GM23248 (cell line): ENCODE results near the gene TUBB3. TPM values are rescaled to one million over a fixed set of nuclear protein-coding genes. Genes with fewer than 3 reads are reported as not detected.

ENCODE experiments used
- DNase-seq: peaks from one replicate; pipeline ENCODE4 v3.0.0-alpha.2; 2015
- H2AFZ ChIP-seq: fragments of 200-600 bp; sonication (generic); 2 replicates; pipeline ENCODE4 v1.6.1; 2016; ENCODE audit warnings: antibody characterized with exemption
- H3F3A ChIP-seq: fragments of 200-600 bp; sonication (generic); 2 replicates; pipeline ENCODE4 v1.6.1; 2016; ENCODE audit warnings: mild to moderate bottlenecking, antibody characterized with exemption, mixed run types; ENCODE audit not compliant: insufficient read depth
- H3K27ac ChIP-seq: fragments of 200-600 bp; sonication (generic); 2 replicates; pipeline ENCODE4 v1.5.1; 2016; ENCODE audit warnings: mild to moderate bottlenecking
- H3K27me3 ChIP-seq: fragments of 200-600 bp; sonication (generic); replicated peaks from 2 replicates; pipeline ENCODE4 v1.6.1; 2016; ENCODE audit warnings: mild to moderate bottlenecking; ENCODE audit not compliant: insufficient read depth
- H3K36me3 ChIP-seq: fragments of 200-600 bp; sonication (generic); 2 replicates; pipeline ENCODE4 v1.6.1; 2016; ENCODE audit warnings: low read depth, mild to moderate bottlenecking
- H3K4me1 ChIP-seq: fragments of 200-600 bp; sonication (generic); 2 replicates; pipeline ENCODE4 v1.6.1; 2016; ENCODE audit warnings: mild to moderate bottlenecking; ENCODE audit not compliant: insufficient read depth
- H3K4me2 ChIP-seq: fragments of 200-600 bp; sonication (generic); one replicate; pipeline ENCODE4 v1.6.1; 2016; ENCODE audit warnings: mild to moderate bottlenecking; ENCODE audit not compliant: unreplicated experiment
- H3K4me3 ChIP-seq: fragments of 200-600 bp; sonication (generic); 2 replicates; pipeline ENCODE4 v1.5.1; 2016; ENCODE audit warnings: mild to moderate bottlenecking
- H3K79me2 ChIP-seq: fragments of 200-600 bp; sonication (generic); 2 replicates; pipeline ENCODE4 v1.6.1; 2016; ENCODE audit warnings: mild to moderate bottlenecking; ENCODE audit not compliant: insufficient read depth
- H3K9ac ChIP-seq: fragments of 200-600 bp; sonication (generic); 2 replicates; pipeline ENCODE4 v1.6.1; 2016; ENCODE audit warnings: mild to moderate bottlenecking
- H3K9me2 ChIP-seq: fragments of 200-600 bp; sonication (generic); 2 replicates; pipeline ENCODE4 v1.6.1; 2016; ENCODE audit warnings: mixed run types, mild to moderate bottlenecking, moderate library complexity; ENCODE audit not compliant: insufficient read depth
- H3K9me3 ChIP-seq: fragments of 200-600 bp; sonication (generic); one replicate; pipeline ENCODE4 v1.6.1; 2017; ENCODE audit warnings: low read depth
- H4K20me1 ChIP-seq: fragments of 200-600 bp; sonication (generic); 2 replicates; pipeline ENCODE4 v1.6.0; 2016; ENCODE audit not compliant: insufficient read depth
- EZH2 ChIP-seq: fragments of 200-600 bp; sonication (generic); IDR thresholded peaks from 2 replicates; pipeline ENCODE4 v1.6.1; 2018; ENCODE audit warnings: antibody characterized with exemption, mild to moderate bottlenecking; ENCODE audit not compliant: insufficient read depth, poor library complexity, severe bottlenecking
- EZH2phosphoT487 ChIP-seq: fragments of 200-600 bp; sonication (generic); IDR thresholded peaks from 2 replicates; pipeline ENCODE4 v1.6.1; 2018; ENCODE audit warnings: antibody characterized with exemption, moderate library complexity, mild to moderate bottlenecking, low read depth; ENCODE audit not compliant: insufficient read depth
- WGBS, 2 experiments: methylation state at CpG; one replicate each; pipeline ENCODE4 v1.1.6; 2015 to 2017; ENCODE audit warnings: low lambda C conversion rate in 2 of 2, low coverage in 1 of 2; ENCODE audit errors: missing lambda C conversion rate in 2 of 2; 5-methylcytosine and 5-hydroxymethylcytosine counted together
- in situ Hi-C: fragments of 300-500 bp; cut with MboI; formaldehyde crosslinking; loops from 2 replicates; pipeline ENCODE4 v1.15.0; 2020
- polyA plus RNA-seq: library from polyadenylated mRNA; unstranded; fragments of >200 nt; fragmentation: Nextera tagmentation; extraction: Ambion mirVana; gene quantifications from 2 replicates; pipeline ENCODE4 v1.2.1, GENCODE V29; 2016
- total RNA-seq: library from RNA; depleted of rRNA; stranded (reverse); fragments of >200 nt; shearing (Covaris generic); gene quantifications from 2 replicates; pipeline ENCODE4 v1.2.3, GENCODE V29; 2014

Gene TUBB3
- total and polyA plus RNA-seq, 2 experiments from 2014 or later: 95.8 to 215 TPM

GRCh38 chr16:89915303-89916232 lies 7.6 kb upstream of the TUBB3 start:
- no peak overlapping the region for H3K4me3 ChIP-seq
- H3K36me3 ChIP-seq: peaks cover 4% of the 10 kb centered on the region; the same call in 1 of the 2 replicates
- H2AFZ ChIP-seq: no peak overlapping the region
- H3K4me2 ChIP-seq: no peak overlapping the region
- no peak overlapping the region for H3K9ac ChIP-seq
- WGBS, 2 experiments: 71% methylated on average over 38 to 40 of the region's 40 CpGs
- H3K4me1 ChIP-seq: peaks cover 23% of the 10 kb centered on the region
- no peaks in the 10 kb centered on the region for H3K27me3 ChIP-seq
- peaks cover 14% of the 10 kb centered on the region for H3F3A ChIP-seq
- H4K20me1 ChIP-seq: no peaks in the 10 kb centered on the region
- no peaks in the 10 kb centered on the region for H3K79me2 ChIP-seq
- no peak for TF ChIP-seq EZH2phosphoT487
- no peak for TF ChIP-seq EZH2
- H3K9me3 ChIP-seq: no peaks in the 10 kb centered on the region
- no peak overlapping the region for H3K27ac ChIP-seq
- no peak for DNase-seq
- in situ Hi-C loops: no loop called here
- no peaks in the 10 kb centered on the region for H3K9me2 ChIP-seq

GRCh38 chr16:89917773-89918452 lies 5.2 kb upstream of the TUBB3 start:
- H3K27me3 ChIP-seq: no peaks in the 10 kb centered on the region
- peak overlapping the region; percentile 69 for H3K9ac ChIP-seq
- H3K9me2 ChIP-seq: no peaks in the 10 kb centered on the region
- H3F3A ChIP-seq: peaks cover 27% of the 10 kb centered on the region
- 1% methylated on average over 24 to 31 of the region's 39 CpGs for WGBS, 2 experiments
- peaks cover 32% of the 10 kb centered on the region for H3K4me1 ChIP-seq
- no peaks in the 10 kb centered on the region for H4K20me1 ChIP-seq
- H2AFZ ChIP-seq: peak overlapping the region; percentile 59
- no peaks in the 10 kb centered on the region for H3K9me3 ChIP-seq
- H3K36me3 ChIP-seq: no peaks in the 10 kb centered on the region; the same call in 1 of the 2 replicates
- peak overlapping the region; percentile 65 for H3K27ac ChIP-seq
- no peak for TF ChIP-seq EZH2phosphoT487
- peak; percentile 89 for DNase-seq
- in situ Hi-C loops: no loop called here
- peak overlapping the region; percentile 66 for H3K4me3 ChIP-seq
- H3K79me2 ChIP-seq: no peaks in the 10 kb centered on the region
- H3K4me2 ChIP-seq: peak overlapping the region; percentile 96

GRCh38 chr16:89918453-89919347 lies 4.4 kb upstream of the TUBB3 start, which contains the start of gene MC1R:
MC1R (plus strand) TSS chr16:89918862; CDS start chr16:89919259, 397 bp downstream.
- Histone ChIP-seq H3K9me2 (no peaks in the 10 kb centered on the region), H3F3A (peaks cover 27% of the 10 kb centered on the region), H3K27me3 (no peaks in the 10 kb centered on the region), H3K9me3 (no peaks in the 10 kb centered on the region), H3K36me3 (no peaks in the 10 kb centered on the region), H3K27ac (peak within 1 kb of the TSS; percentile 65), H2AFZ (peak within 1 kb of the TSS; percentile 59), H3K4me1 (peaks cover 32% of the 10 kb centered on the region), H3K4me2 (peak within 1 kb of the TSS; percentile 96), H3K4me3 (peak within 1 kb of the TSS; percentile 66), H3K79me2 (peaks cover 5% of the 10 kb centered on the region), H4K20me1 (no peaks in the 10 kb centered on the region), H3K9ac (peak within 1 kb of the TSS; percentile 69)
- 13 to 16% methylated on average over 22 to 23 of the region's 23 CpGs for WGBS, 2 experiments
- in situ Hi-C loops: no loop called here
- DNase-seq: peak; percentile 68
- TF ChIP-seq EZH2phosphoT487: no peak
